Measurements from ENCODE around the gene MOXD1. TPM values are rescaled to one million over a fixed set of nuclear protein-coding genes. Genes with fewer than 3 reads are reported as not detected.

Gene MOXD1
- 14.3 and 43.4 TPM in 2 replicates for total RNA-seq

GRCh38 chr6:132400883-132401617, at the start of gene MOXD1:
Gene MOXD1 (minus strand): TSS chr6:132401475. CDS start chr6:132401426, 49 bp downstream.

Other genes with a start within 250 kb of the MOXD1 start
- 16.9 and 17.2 TPM in 2 replicates for gene STX7, start 111.6 kb upstream of the MOXD1 start, total RNA-seq
- not detected in 2 replicates for gene TAAR9, start 136.8 kb upstream of the MOXD1 start, total RNA-seq
- not detected in 2 replicates for gene TAAR8, start 151.2 kb upstream of the MOXD1 start, total RNA-seq
- not detected in 2 replicates for gene TAAR6, start 168.8 kb upstream of the MOXD1 start, total RNA-seq
- gene TAAR5, start 188.3 kb upstream of the MOXD1 start, total RNA-seq: not detected in 2 replicates
- not detected in 2 replicates for gene TAAR2, start 222.8 kb upstream of the MOXD1 start, total RNA-seq